Left ventricle myocardium superior (tissue), 1 donor: Measurements from ENCODE around the gene MGAT5. TPM values are rescaled to one million over a fixed set of nuclear protein-coding genes. Genes with fewer than 3 reads are reported as not detected.
A peak's percentile ranks its signal among the peaks of the same experiment; 100 is the strongest.

ENCODE experiments used
- ATAC-seq: fragments of 200-7000 bp; cut with Tn5 transposase; one replicate; pipeline ENCODE4 v1.9.1; 2020; ENCODE audit warnings: mild to moderate bottlenecking, moderate library complexity
- DNase-seq: peaks from one replicate; pipeline ENCODE4 v3.0.0-alpha.2; 2020
- intact Hi-C: fragments of 100-400 bp; cut with micrococcal nuclease; formaldehyde crosslinking; loops from one replicate; pipeline ENCODE4 v1.11.0; 2022
- total RNA-seq: library from RNA; stranded (reverse); fragmentation: NEBNext Ultra II Directional; extraction: Animal tissue kit (Norgen Biotek cat#: 25700); gene quantifications from one replicate; pipeline ENCODE4 v1.2.1, GENCODE V29; 2021
- donor health status: DM: no; HTN: yes; CAD: no; lungs with severe emphysema.

The MGAT5 gene
- total RNA-seq, 1 donor from 2014 or later: 98.1 TPM

- ATAC-seq (peak; percentile 83), DNase-seq (peak; percentile 86)
- intact Hi-C loops: no loop called here
Measured at GRCh38 chr2:134401081-134401497, 147.2 kb downstream of the MGAT5 start.

- intact Hi-C loops: no loop called here
- ATAC-seq: peak; percentile 80
Measured at GRCh38 chr2:134401789-134402188, 147.9 kb downstream of the MGAT5 start.

GRCh38 chr2:134402410-134402809, 148.5 kb downstream of the MGAT5 start:
- DNase-seq: peak; percentile 39
- intact Hi-C loops: no loop called here
- peak; percentile 79 for ATAC-seq

More at GRCh38 chr2:134401789-134402188, 147.9 kb downstream of the MGAT5 start:
- peak; percentile 35 for DNase-seq

DNA sequence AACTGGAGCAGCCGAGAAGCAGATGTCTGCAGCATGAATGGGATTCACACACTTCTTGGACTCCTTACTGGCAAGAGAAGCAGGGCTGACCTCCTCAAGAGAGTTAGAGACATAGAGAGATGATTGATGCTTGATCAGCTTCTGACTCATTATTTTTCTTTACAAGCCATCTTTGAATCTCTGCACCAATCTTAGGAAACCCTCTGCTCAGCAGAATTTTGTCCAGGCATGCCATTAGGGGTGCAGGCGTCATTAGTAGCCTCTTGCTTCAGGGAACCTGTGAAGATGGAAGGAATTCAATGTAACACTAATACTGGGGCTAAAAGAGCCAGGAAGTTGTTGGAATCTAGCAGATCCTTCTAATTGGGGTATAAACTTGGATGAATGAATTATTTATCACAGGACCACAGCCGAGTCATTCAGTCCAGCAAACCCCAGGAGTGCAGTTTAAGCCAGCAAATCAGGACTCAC, 151.8 kb downstream of the MGAT5 start:
- intact Hi-C loops: no loop called here
- ATAC-seq: no peak

GRCh38 chr2:134406311-134406710, 152.4 kb downstream of the MGAT5 start:
- ATAC-seq (no peak), DNase-seq (no peak)
- intact Hi-C loops: no loop called here

More for the DNA sequence above, 151.8 kb downstream of the MGAT5 start:
- no peak for DNase-seq

DNA sequence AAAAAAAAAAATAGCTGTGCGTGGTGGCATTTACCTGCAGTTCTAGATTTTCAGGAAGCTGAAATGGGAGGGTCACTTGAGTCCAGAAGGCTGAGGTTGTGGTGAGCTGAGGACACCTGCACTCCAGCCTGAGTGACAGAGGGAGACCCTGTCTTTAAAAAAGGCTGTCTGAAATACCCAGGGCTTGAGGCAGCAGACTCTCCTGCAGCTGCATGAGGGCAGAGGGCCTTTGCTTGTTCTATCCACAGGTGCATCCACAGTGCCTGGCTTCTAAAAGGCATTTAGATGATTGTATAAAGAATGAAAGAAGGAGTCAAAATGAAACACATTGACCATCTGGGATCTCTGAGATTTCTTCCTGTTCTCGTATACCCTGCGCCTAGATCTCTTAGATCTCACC, 152.9 kb downstream of the MGAT5 start:
- intact Hi-C loops: no loop called here
- no peak for DNase-seq
- ATAC-seq: no peak

- ATAC-seq (no peak), DNase-seq (no peak)
- intact Hi-C loops: no loop called here
Measured at GRCh38 chr2:134407154-134407890, 153.4 kb downstream of the MGAT5 start.

DNA sequence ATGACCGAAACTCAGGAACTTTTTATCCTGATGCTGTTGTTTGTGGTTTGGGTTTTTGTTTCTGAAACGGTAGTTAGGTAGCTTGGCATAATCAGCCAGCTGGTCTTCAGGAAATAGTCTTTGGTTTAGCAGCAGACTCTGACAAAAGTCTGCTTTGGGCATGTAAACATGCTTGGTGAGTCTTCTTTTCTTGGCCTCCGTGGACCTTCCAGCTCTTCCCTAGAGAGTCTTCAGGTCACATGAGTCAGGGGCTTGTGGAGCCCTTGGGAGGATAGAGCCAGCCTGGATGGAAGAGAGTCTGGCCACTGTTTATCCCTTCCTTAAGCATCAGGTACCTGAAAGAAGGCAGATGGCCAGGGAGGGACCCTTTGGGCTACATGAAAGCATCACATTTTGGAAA, 154.5 kb downstream of the MGAT5 start:
- DNase-seq (no peak), ATAC-seq (no peak)
- intact Hi-C loops: no loop called here

DNA sequence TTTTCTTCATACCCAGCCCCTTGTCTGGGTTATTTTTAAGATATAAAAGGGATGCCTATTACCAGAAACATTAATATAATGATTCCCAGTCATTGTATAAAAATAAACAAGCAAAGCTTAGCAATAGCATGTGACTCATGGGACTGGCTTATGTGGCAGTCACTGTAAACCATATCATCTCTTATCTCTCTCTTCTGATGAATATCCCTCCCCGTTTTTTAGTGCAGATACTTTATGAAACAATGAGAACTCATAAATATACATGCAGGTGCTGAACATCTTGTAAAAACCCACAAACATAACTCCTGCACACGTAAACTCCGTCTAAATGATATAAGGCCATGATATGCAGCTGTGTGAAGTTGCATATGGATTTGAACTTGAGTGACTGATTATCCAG, 154.9 kb downstream of the MGAT5 start:
- DNase-seq: no peak
- intact Hi-C loops: no loop called here
- no peak for ATAC-seq

DNA sequence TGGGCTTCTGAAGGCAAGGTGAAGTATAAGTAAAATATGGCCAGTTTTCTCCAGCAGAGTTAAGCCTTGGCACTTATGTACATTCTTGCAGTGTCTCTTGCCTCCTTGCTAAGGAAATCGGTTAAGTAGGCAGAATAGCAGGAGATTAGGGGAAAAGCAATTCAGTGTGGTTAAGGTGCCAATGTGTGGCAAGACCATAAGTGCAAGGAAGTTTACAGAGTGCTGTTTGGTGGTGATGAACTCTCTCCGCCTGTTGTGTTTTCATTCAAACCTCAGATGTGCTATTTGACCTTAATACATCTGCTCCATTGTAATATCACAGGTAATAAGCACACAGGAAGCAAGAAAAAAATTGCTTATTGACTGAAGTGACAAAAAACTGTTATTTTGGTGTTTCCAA, 156.1 kb downstream of the MGAT5 start:
- intact Hi-C loops: loop anchor here (5.0 to 10.0 kb wide), 2 partner anchors 165 to 293 kb away; no protein-coding TSS in a partner anchor
- no peak for ATAC-seq
- DNase-seq: no peak

DNA sequence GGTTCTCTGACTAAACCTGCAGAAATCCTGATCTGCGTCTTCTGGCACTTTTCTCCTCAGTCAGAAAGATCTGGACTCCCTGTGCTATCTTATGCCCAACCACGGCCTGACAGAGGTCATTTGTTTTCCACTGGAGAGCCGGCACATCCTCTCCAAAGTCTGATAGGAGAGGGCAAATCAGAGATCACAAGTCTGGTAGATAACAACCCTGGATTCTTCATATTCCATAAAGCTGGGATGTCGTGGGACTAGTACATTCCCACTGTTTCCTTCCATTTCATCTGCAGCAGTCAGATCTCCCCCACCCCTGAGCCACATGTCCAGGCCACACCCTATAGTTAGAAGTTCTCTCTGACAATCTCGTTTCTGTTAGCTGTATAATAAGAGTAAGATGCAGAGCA, 157.0 kb downstream of the MGAT5 start:
- no peak for DNase-seq
- intact Hi-C loops: loop anchor here (5.0 to 10.0 kb wide), 2 partner anchors 166 to 294 kb away; no protein-coding TSS in a partner anchor
- ATAC-seq: peak; percentile 45

DNA sequence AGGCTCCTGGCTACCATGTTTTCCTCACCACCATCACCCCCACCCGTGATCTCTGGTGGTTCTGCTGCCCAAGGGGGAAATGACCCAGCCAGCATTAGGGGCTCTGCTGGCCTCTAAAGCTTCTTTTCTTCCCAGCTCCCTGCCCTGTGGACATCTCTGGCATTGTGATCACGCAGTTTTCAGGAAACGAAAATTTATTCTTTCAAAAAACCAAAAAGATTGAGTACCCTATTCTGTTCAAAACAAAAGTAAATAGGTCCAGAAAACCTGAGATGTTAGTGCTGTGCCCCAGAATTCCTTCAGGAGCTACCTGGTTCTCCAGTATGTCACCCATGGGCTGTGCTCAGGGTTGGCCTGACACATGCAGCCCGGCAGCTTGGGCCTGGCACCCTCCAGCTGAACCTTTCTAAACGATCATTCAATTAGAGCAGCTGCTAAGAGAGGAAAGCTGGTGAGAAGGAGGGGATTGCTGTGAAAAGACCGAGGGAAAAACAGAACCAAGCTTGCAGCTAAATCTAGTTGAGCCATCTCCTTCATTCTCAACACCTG, 157.5 kb downstream of the MGAT5 start:
- ATAC-seq: peak; percentile 60
- intact Hi-C loops: loop anchor here (5.0 to 10.0 kb wide), 2 partner anchors 167 to 294 kb away; no protein-coding TSS in a partner anchor

DNA sequence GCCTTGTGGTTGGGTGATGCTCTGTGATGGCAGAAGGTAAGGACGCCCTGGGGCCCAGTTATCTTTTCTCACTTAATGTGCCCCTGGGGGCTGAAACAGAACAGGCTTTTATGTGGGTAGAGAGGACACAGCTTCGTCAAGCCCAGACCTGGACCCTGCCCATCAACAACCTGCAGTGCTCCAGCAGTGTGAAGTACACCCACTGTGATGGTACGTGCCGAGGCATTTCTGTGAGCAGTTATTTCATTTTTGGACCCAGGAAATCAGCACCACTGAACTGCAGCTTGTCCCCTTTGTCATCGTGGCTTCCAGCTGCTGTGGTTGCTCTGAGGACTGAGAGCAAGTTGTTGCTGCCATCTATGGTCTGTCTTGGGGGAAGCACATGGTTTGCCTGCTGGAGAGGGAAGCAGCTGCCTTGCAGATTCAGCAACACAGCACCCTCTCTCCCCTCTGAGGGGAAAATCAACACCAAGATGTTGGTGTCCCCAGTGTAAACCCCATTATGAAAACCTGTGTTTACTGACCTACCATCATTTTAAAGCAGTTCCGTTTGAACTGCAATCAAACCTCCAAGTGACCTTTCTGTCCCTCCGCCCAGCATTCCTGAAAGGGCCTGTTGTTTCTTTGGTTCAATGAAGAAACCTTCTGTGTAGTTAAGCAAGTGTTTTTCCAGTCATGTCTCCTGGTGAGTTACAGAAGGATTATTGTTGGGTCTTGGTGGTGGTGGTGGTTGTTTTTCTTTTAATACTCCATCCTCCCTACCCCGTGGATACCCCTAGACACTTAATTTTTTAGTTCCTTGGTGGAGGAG, 158.2 kb downstream of the MGAT5 start:
- ATAC-seq (peak; percentile 95), DNase-seq (peak; percentile 57)
- intact Hi-C loops: loop anchor here (5.0 to 10.0 kb wide), 2 partner anchors 167 to 295 kb away; no protein-coding TSS in a partner anchor

More for the DNA sequence above, 157.5 kb downstream of the MGAT5 start:
- peak; percentile 34 for DNase-seq

DNA sequence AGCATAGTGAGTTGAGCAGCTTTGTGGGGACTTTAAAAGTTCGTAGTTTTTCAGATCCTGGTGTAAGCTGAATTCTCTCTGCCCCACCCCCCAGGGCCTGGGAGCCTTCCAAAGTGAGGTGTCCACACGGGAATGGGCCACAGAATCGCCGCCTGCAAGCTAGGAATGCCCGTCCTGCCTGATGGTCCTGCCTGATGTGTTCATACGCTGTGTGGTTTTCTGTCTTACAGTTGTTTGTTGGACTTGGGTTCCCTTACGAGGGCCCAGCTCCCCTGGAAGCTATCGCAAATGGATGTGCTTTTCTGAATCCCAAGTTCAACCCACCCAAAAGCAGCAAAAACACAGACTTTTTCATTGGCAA, 158.7 kb downstream of the MGAT5 start:
- intact Hi-C loops: loop anchor here (5.0 to 10.0 kb wide), 2 partner anchors 168 to 295 kb away; no protein-coding TSS in a partner anchor
- ATAC-seq: no peak
- DNase-seq: no peak

GRCh38 chr2:134413430-134413829, 159.6 kb downstream of the MGAT5 start:
- DNase-seq (no peak), ATAC-seq (no peak)
- intact Hi-C loops: loop anchor here (5.0 to 10.0 kb wide), 2 partner anchors 169 to 296 kb away; no protein-coding TSS in a partner anchor

DNA sequence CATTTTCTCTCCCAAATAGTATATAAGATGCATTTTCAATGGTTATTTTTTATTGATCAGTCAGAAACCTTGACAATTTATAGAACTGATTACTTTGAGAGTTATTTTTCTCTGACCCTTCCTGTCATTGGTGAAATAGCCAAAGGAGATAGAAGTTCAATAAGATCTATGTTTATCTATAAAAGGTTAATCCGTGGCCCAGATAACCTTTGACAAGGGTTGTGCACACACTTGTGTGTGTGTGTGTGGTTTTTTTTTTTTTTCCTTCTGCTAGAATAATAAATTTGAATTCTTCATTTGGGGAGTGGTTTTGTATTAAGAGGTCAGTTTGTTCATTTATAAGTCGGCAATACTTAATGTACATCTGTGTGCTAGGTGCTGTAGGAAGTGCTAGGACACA, 160.0 kb downstream of the MGAT5 start:
- ATAC-seq (no peak), DNase-seq (no peak)
- intact Hi-C loops: loop anchor here (5.0 to 10.0 kb wide), 2 partner anchors 169 to 297 kb away; no protein-coding TSS in a partner anchor

DNA sequence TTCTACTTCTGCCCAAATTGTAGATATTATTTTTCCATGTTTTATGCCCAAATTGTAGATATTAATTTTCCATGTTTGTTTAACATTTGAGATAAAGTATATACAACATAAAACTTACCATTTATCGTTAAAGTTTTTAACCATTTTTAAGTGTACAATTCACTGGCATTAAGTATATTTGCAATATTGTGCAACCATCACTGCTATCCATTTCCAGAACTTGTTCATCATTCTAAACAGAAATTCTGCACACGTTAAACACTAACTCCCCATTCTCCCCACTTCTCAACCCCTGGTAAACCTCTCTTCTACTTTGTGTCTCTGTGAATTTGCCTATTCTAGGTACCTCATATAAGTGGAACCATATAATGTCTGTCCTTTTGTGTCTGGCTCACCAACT, 162.1 kb downstream of the MGAT5 start:
- ATAC-seq (no peak), DNase-seq (no peak)
- intact Hi-C loops: loop anchor here (10.0 kb wide), 1 partner anchor 171 kb away; no protein-coding TSS in a partner anchor

GRCh38 chr2:134416637-134417036, 162.8 kb downstream of the MGAT5 start:
- DNase-seq (no peak), ATAC-seq (no peak)
- intact Hi-C loops: loop anchor here (10.0 kb wide), 1 partner anchor 172 kb away; no protein-coding TSS in a partner anchor

- intact Hi-C loops: loop anchor here (10.0 kb wide), 1 partner anchor 173 kb away; no protein-coding TSS in a partner anchor
- ATAC-seq (no peak), DNase-seq (no peak)
Measured at GRCh38 chr2:134417968-134418582, 164.2 kb downstream of the MGAT5 start.
